Neural cell (in vitro differentiated cells): ENCODE data around the gene RPL31. TPM values are rescaled to one million over a fixed set of nuclear protein-coding genes. Genes with fewer than 3 reads are reported as not detected.

Experiments
- H2AFZ ChIP-seq: fragments of 200-600, 300-800 bp; sonication (generic), shearing (Covaris generic); 2 replicates; pipeline ENCODE4 v1.6.0; 2014; ENCODE audit warnings: low read depth, mild to moderate bottlenecking, antibody characterized with exemption, low read length, moderate library complexity
- H3F3A ChIP-seq: fragments of 200-600 bp; shearing (Covaris generic); 2 replicates; pipeline ENCODE4 v1.6.1; 2016; ENCODE audit warnings: mild to moderate bottlenecking, moderate library complexity, mixed read lengths, antibody characterized with exemption, low read length; ENCODE audit not compliant: insufficient read depth, poor library complexity, severe bottlenecking
- H3K27ac ChIP-seq: fragments of 200-600, 300-800 bp; sonication (generic), shearing (Covaris generic); 2 replicates; pipeline ENCODE4 v1.5.1; 2014; ENCODE audit warnings: mild to moderate bottlenecking, low read length, moderate library complexity
- H3K27me3 ChIP-seq: fragments of 300-800, 200-600 bp; sonication (generic), shearing (Covaris generic); 2 replicates; pipeline ENCODE4 v1.6.0; 2014; ENCODE audit warnings: mild to moderate bottlenecking, low read depth, low read length, moderate library complexity; ENCODE audit not compliant: insufficient read depth
- H3K36me3 ChIP-seq: fragments of 300-800, 200-600 bp; sonication (generic), shearing (Covaris generic); 2 replicates; pipeline ENCODE4 v1.5.1; 2014; ENCODE audit warnings: mild to moderate bottlenecking, antibody characterized with exemption, low read length, moderate library complexity; ENCODE audit not compliant: insufficient read depth
- H3K4me2 ChIP-seq: fragments of 300-800, 200-600 bp; sonication (generic), shearing (Covaris generic); 2 replicates; pipeline ENCODE4 v1.6.0; 2014; ENCODE audit warnings: mild to moderate bottlenecking, low read length
- H3K4me3 ChIP-seq: fragments of 300-800, 200-600 bp; sonication (generic), shearing (Covaris generic); 2 replicates; pipeline ENCODE4 v1.5.1; 2014; ENCODE audit warnings: mild to moderate bottlenecking, low read length, moderate library complexity
- H3K79me2 ChIP-seq: fragments of 200-600 bp; shearing (Covaris generic); replicated peaks from 2 replicates; pipeline ENCODE4 v1.6.0; 2014; ENCODE audit warnings: mild to moderate bottlenecking, low read length, moderate library complexity; ENCODE audit not compliant: insufficient read depth
- H3K9ac ChIP-seq: fragments of 300-800, 200-600 bp; sonication (generic), shearing (Covaris generic); 2 replicates; pipeline ENCODE4 v1.6.1; 2016; ENCODE audit warnings: mild to moderate bottlenecking, low read length, mixed read lengths
- H3K9me2 ChIP-seq: fragments of 200-600 bp; shearing (Covaris generic); 2 replicates; pipeline ENCODE4 v1.6.1; 2016; ENCODE audit warnings: mild to moderate bottlenecking, low read length, mixed read lengths; ENCODE audit not compliant: insufficient read depth
- H3K9me3 ChIP-seq: fragments of 200-600, 300-800 bp; sonication (generic), shearing (Covaris generic); 2 replicates; pipeline ENCODE4 v1.6.1; 2016; ENCODE audit warnings: mild to moderate bottlenecking, mixed run types, low read length, moderate library complexity, mixed read lengths
- H4K20me1 ChIP-seq: fragments of 200-600 bp; shearing (Covaris generic); 2 replicates; pipeline ENCODE4 v1.6.1; 2016; ENCODE audit warnings: mild to moderate bottlenecking, mixed run types; ENCODE audit not compliant: insufficient read depth
- CTCF ChIP-seq: fragments of 450-650 bp; IDR thresholded peaks from 2 replicates; pipeline ENCODE4 v1.5.1; 2014; ENCODE audit warnings: antibody characterized with exemption, mild to moderate bottlenecking, moderate library complexity; ENCODE audit not compliant: poor library complexity, severe bottlenecking
- EP300 ChIP-seq: fragments of 450-650 bp; conservative IDR thresholded peaks from 2 replicates; pipeline ENCODE4 v1.6.1; 2014; ENCODE audit warnings: antibody characterized with exemption, mild to moderate bottlenecking, moderate library complexity; ENCODE audit not compliant: poor library complexity, severe bottlenecking
- EZH2 ChIP-seq: fragments of 200-600, 300-800 bp; shearing (Covaris generic), sonication (generic); IDR thresholded peaks from 2 replicates; pipeline ENCODE4 v1.6.1; 2014; ENCODE audit warnings: antibody characterized with exemption, low read length, borderline replicate concordance, mild to moderate bottlenecking; ENCODE audit not compliant: insufficient read depth, poor library complexity, severe bottlenecking
- MXI1 ChIP-seq: fragments of 450-650 bp; conservative IDR thresholded peaks from 2 replicates; pipeline ENCODE4 v1.6.1; 2014; ENCODE audit warnings: antibody characterized with exemption, mild to moderate bottlenecking; ENCODE audit not compliant: poor library complexity, severe bottlenecking
- POLR2AphosphoS5 ChIP-seq: IDR thresholded peaks from 2 replicates; pipeline ENCODE4 v1.6.1; 2012
- RAD21 ChIP-seq: fragments of 450-650 bp; conservative IDR thresholded peaks from 2 replicates; pipeline ENCODE4 v1.6.1; 2014; ENCODE audit warnings: antibody characterized with exemption, mild to moderate bottlenecking, moderate library complexity
- REST ChIP-seq: IDR thresholded peaks from 2 replicates; pipeline ENCODE4 v1.6.1; 2012; ENCODE audit warnings: borderline replicate concordance
- SMC3 ChIP-seq: fragments of 450-650 bp; conservative IDR thresholded peaks from 2 replicates; pipeline ENCODE4 v1.6.1; 2014; ENCODE audit warnings: antibody characterized with exemption, mild to moderate bottlenecking, moderate library complexity; ENCODE audit not compliant: poor library complexity
- TAF1 ChIP-seq: IDR thresholded peaks from 2 replicates; pipeline ENCODE4 v1.6.1; 2012; ENCODE audit warnings: low read depth
- polyA plus RNA-seq: library from polyadenylated mRNA; depleted of rRNA; stranded (reverse); fragments of >200 nt; gene quantifications from 2 replicates; pipeline ENCODE4 v1.2.3, GENCODE V29; 2014

Gene RPL31
- polyA plus RNA-seq, 1 donor from 2014 or later, result 1,555 TPM

GRCh38 chr2:100974712-100975520, 27.2 kb upstream of the RPL31 start:
- H4K20me1 ChIP-seq, result no peaks in the 10 kb centered on the region
- H3K4me2 ChIP-seq, result no peak overlapping the region
- H3K79me2 ChIP-seq, result no peaks in the 10 kb centered on the region
- H3K9me3 ChIP-seq, result no peaks in the 10 kb centered on the region
- H3K27me3 ChIP-seq, result no peaks in the 10 kb centered on the region
- no peak overlapping the region for H3K9ac ChIP-seq
- H3K9me2 ChIP-seq, result no peaks in the 10 kb centered on the region
- H2AFZ ChIP-seq, result no peak overlapping the region
- no peaks in the 10 kb centered on the region for H3F3A ChIP-seq
- no peak for TF ChIP-seq TAF1
- TF ChIP-seq RAD21, result no peak
- TF ChIP-seq MXI1, result no peak
- no peak for TF ChIP-seq CTCF
- no peak for TF ChIP-seq EZH2
- no peak for TF ChIP-seq REST
- TF ChIP-seq SMC3, result no peak
- TF ChIP-seq EP300, result no peak
- no peak for TF ChIP-seq POLR2AphosphoS5
- no peaks in the 10 kb centered on the region for H3K36me3 ChIP-seq
- H3K27ac ChIP-seq, result no peak overlapping the region
- H3K4me3 ChIP-seq, result no peak overlapping the region

GRCh38 chr2:100975521-100975785, 26.6 kb upstream of the RPL31 start:
- Histone ChIP-seq H3K9me2 (no peaks in the 10 kb centered on the region), H3K27me3 (no peaks in the 10 kb centered on the region), H3K4me3 (no peak overlapping the region), H3K36me3 (no peaks in the 10 kb centered on the region), H3K9me3 (no peaks in the 10 kb centered on the region), H3K27ac (no peak overlapping the region), H3K4me2 (no peak overlapping the region), H4K20me1 (no peaks in the 10 kb centered on the region), H3K79me2 (no peaks in the 10 kb centered on the region), H2AFZ (no peak overlapping the region), H3F3A (no peaks in the 10 kb centered on the region), H3K9ac (no peak overlapping the region)
- no peak for TF ChIP-seq MXI1
